Stomach (tissue), 9 donors: ENCODE data around the gene SKA1. TPM values are rescaled to one million over a fixed set of nuclear protein-coding genes. Genes with fewer than 3 reads are reported as not detected.
"Not testable (repeated sequence)": the region's sequence is repeated elsewhere in the genome, so short reads cannot be mapped to it uniquely, and the experiment has no call there.

Experiments
- DNase-seq, 2 donors: peaks; one replicate each; pipeline versions ENCODE4 v3.0.0 to v3.0.0-alpha.2; 2013 to 2019
- H3K27ac ChIP-seq, 5 donors: fragments of 200-600 bp in 4 of 5; sonication (generic) in 4 of 5; one replicate each; pipeline ENCODE4 v1.5.1; 2013 to 2019; ENCODE audit warnings: mild to moderate bottlenecking in 1 of 5, moderate library complexity in 1 of 5
- H3K27me3 ChIP-seq, 3 donors: fragments of 200-600 bp; sonication (generic); one replicate each; pipeline ENCODE4 v1.5.1; 2017 to 2019; ENCODE audit warnings: mixed run types in 1 of 3
- H3K36me3 ChIP-seq, 4 donors: fragments of 200-600 bp; sonication (generic); 1 replicate in 3 of 4; 2 replicates in 1 of 4; pipeline ENCODE4 v1.5.1; 2016 to 2019
- H3K4me1 ChIP-seq, 4 donors: fragments of 200-600 bp; sonication (generic); one replicate each; pipeline ENCODE4 v1.5.1; 2016 to 2019
- H3K4me3 ChIP-seq, 4 donors: fragments of 200-600 bp; sonication (generic) in 3 of 4; one replicate each; pipeline ENCODE4 v1.5.1; 2016 to 2019; ENCODE audit warnings: mild to moderate bottlenecking in 1 of 4
- H3K9me3 ChIP-seq, 4 donors: fragments of 200-600 bp; sonication (generic); one replicate each; pipeline ENCODE4 v1.5.1; 2016 to 2019
- EP300 ChIP-seq: sonication (generic); formaldehyde crosslinking; IDR thresholded peaks from one replicate; pipeline ENCODE4 v1.6.1; 2017; ENCODE audit warnings: antibody characterized with exemption
- POLR2A ChIP-seq, 4 donors: fragments of 450-650 bp; IDR thresholded peaks; one replicate each; pipeline ENCODE4 v1.6.1; 2016; ENCODE audit warnings: antibody characterized with exemption in 4 of 4, control low read depth in 2 of 4, mild to moderate bottlenecking in 1 of 4, moderate library complexity in 1 of 4
- POLR2AphosphoS5 ChIP-seq, 3 donors: sonication (generic); formaldehyde crosslinking; IDR thresholded peaks; one replicate each; pipeline ENCODE4 v1.6.1; 2016; ENCODE audit warnings: antibody characterized with exemption in 3 of 3
- WGBS, 5 donors: extraction: QIAGEN DNeasy Blood & Tissue Kit in 3 of 5; methylation state at CpG; one replicate each; pipeline versions ENCODE4 v1.1.5 to v1.1.7; 2013 to 2018; 5-methylcytosine and 5-hydroxymethylcytosine counted together
- intact Hi-C: fragments of 100-400 bp; cut with DNase I; formaldehyde crosslinking; loops from one replicate; pipeline ENCODE4 v1.15.1; 2023; ENCODE audit warnings: low total_unique reads
- polyA plus RNA-seq, 3 donors: library from polyadenylated mRNA; stranded (reverse); fragments of 200-250 nt; gene quantifications; one replicate each; pipeline ENCODE4 v1.2.3, GENCODE V29; 2013
- total RNA-seq, 5 donors: library from RNA; depleted of rRNA; stranded (reverse); fragments of >200 nt; gene quantifications; one replicate each; pipeline versions ENCODE4 v1.1.0 to v1.2.3, GENCODE V29; 2014 to 2016
- TF ChIP-seq, protein P1 (sequence below), 7 experiments: fragments of 450-650 bp in 4 of 7; fragments of 200-600 bp in 3 of 7; sonication (generic) in 3 of 7; IDR thresholded peaks; one replicate each; pipeline ENCODE4 v1.5.1; 2016 to 2019; ENCODE audit warnings: antibody characterized with exemption in 7 of 7, control low read depth in 2 of 7, mild to moderate bottlenecking in 1 of 7
- donor health status: healthy with polysubstance abuse.
- donor health status: Bipolar disorder and iron deficiency.
- donor health status: healthy.

Gene SKA1
- total and polyA plus RNA-seq, 8 donors = 0.46 to 3.3 (median 2.1) TPM; not detected in 3

DNA sequence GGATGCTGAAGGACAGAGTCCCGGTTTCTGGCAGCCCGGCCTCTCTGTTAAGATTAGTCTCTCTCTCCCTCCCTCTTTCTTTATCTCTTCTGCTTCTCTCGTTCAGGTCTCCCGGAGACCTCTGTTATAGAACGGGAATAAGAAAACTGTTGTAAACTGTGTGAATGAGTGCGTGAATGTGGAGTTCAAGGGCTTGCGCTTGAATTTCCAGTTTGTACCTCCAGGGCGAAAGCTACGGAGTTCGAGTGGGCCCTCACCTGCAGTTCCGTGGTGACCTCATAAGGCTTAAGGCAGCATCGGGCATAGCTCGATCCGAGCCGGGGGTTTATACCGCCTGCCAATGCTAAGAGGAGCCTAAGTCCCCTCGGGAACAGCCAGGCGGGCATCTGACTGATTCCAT is 26.4 kb downstream of the SKA1 start:
- WGBS, 5 donors = 64 to 80% (median 73%) methylated on average over 18 of the region's 18 CpGs
- no peak overlapping the region for H3K27ac ChIP-seq
- no peaks in the 10 kb centered on the region for H3K9me3 ChIP-seq
- H3K4me1 ChIP-seq = peaks cover 0 to 8% (median 6%) of the 10 kb centered on the region in 4 donors
- intact Hi-C loops = no loop called here
- H3K36me3 ChIP-seq = no peaks in the 10 kb centered on the region
- no peak for TF ChIP-seq POLR2A (IDR thresholded peaks at IDR 0.05)
- TF ChIP-seq EP300 = no peak
- TF ChIP-seq, protein P1, sequence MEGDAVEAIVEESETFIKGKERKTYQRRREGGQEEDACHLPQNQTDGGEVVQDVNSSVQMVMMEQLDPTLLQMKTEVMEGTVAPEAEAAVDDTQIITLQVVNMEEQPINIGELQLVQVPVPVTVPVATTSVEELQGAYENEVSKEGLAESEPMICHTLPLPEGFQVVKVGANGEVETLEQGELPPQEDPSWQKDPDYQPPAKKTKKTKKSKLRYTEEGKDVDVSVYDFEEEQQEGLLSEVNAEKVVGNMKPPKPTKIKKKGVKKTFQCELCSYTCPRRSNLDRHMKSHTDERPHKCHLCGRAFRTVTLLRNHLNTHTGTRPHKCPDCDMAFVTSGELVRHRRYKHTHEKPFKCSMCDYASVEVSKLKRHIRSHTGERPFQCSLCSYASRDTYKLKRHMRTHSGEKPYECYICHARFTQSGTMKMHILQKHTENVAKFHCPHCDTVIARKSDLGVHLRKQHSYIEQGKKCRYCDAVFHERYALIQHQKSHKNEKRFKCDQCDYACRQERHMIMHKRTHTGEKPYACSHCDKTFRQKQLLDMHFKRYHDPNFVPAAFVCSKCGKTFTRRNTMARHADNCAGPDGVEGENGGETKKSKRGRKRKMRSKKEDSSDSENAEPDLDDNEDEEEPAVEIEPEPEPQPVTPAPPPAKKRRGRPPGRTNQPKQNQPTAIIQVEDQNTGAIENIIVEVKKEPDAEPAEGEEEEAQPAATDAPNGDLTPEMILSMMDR (IDR thresholded peaks at IDR 0.05) = no peak
- TF ChIP-seq POLR2AphosphoS5 (IDR thresholded peaks at IDR 0.05) = no peak
- H3K27me3 ChIP-seq = peaks cover 7 to 63% (median 19%) of the 10 kb centered on the region in 3 donors
- DNase-seq = no peak
- H3K4me3 ChIP-seq = no peak overlapping the region

DNA sequence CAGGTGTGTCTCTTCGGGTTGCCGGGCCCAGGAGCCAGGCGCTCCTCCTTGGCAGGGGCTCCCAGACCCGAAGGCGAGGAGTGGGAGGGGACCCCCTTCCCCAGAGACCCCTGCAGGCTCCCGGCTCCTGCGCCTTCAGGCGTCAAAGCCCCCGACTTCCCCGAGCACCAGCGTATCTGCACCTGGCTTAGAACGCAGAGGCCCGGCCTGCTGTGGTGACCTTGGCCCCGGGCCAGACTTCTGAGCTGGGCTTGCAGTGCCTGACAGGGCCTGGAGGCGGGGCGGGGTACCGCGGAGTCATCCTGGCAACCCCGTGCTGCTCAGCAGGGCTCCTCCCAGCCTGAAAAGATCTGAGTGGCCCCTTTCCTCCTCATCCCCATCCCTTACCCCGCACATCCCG is 27.0 kb downstream of the SKA1 start:
- H3K9me3 ChIP-seq = no peaks in the 10 kb centered on the region
- no peak overlapping the region for H3K4me3 ChIP-seq
- H3K36me3 ChIP-seq = no peaks in the 10 kb centered on the region
- DNase-seq = peak; percentile 76 to 86
- H3K4me1 ChIP-seq = peaks cover 0 to 8% (median 6%) of the 10 kb centered on the region in 4 donors
- H3K27ac ChIP-seq = no peak overlapping the region
- intact Hi-C loops = no loop called here
- 12 to 14% (median 13%) methylated on average over 7 to 21 of the region's 21 CpGs for WGBS, 5 donors
- TF ChIP-seq POLR2AphosphoS5 (IDR thresholded peaks at IDR 0.05) = no peak
- TF ChIP-seq, protein P1 (IDR thresholded peaks at IDR 0.05) = no peak
- TF ChIP-seq EP300 = no peak
- no peak for TF ChIP-seq POLR2A (IDR thresholded peaks at IDR 0.05)
- H3K27me3 ChIP-seq = peaks cover 7 to 64% (median 19%) of the 10 kb centered on the region in 3 donors

DNA sequence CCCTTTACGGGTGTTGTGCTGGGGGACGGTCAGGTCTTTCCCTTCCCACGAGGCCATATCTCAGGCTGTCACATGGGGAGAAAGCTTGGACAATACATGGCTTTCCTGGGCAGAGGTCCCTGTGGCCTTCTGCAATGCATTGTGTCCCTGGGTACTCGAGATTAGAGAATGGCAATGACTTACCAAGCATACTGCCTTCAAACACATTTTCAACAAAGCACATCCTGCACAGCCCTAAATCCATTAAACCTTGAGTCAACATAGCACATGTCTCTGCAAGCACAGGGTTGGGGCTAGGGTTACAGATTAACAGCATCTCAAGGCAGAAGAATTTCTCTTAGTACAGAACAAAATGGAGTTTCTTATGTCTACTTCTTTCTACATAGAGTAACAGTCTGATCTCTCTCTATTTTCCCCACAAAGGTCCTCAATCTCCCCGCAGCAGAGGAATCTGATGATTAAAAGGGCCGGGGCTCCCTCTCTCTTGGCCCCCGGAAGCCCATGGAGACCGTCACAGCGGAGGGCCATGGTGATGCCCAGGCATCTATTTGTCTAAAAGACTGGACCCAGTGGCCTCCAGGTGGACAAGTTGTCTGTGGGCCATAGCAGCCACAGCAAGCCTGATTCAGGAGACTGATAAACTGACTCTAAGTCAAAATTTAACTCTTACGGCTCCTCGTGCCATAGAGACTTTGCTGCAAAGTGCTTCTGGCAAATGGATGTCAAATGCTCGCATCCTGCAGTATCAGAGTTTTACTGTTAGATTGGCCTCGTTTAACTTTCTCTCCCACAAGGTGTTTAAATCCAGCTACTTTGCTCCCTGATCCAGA is 30.1 kb downstream of the SKA1 start:
- DNase-seq = peak in 1 of 2 donors; percentile 12
- H3K36me3 ChIP-seq, H3K27ac ChIP-seq, H3K9me3 ChIP-seq, intact Hi-C loops, H3K4me1 ChIP-seq, H3K4me3 ChIP-seq: not testable (repeated sequence)
- WGBS, 5 donors = 53 to 67% (median 62%) methylated on average over 13 of the region's 13 CpGs
- H3K27me3 ChIP-seq = peaks cover 3 to 75% (median 19%) of the 10 kb centered on the region in 3 donors

DNA sequence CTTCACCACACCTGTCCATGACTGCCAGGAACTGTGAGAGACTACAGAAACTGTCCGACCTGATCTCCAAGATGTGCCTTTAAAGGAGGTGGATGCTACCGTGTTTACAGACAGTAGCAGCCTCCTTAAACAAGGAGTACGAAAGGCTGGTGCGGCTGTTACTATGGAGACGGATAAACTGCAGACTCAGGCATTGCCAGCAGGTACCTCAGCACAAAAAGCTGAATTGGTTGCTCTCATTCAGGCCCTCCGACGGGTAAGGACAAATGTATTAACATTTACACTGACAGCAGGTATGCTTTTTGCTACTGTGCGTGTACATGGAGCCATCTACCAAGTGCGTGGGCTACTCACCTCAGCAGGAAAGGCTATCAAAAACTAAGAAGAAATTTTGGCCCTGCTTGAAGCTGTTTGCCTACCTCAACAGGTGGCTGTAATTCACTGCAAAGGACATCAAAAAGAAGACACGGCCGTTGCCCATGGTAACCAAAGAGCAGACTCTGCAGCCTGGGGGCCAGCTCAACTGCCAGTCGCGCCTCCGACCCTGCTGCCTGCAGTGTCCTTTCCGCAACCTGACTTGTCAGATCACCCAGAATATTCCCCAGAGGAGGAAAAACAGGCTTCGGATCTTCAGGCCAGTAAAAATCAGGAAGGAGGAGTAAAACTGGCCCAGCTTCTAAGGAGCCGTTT is 30.9 kb downstream of the SKA1 start:
- no peaks in the 10 kb centered on the region for H3K9me3 ChIP-seq
- TF ChIP-seq POLR2A (IDR thresholded peaks at IDR 0.05) (no peak), EP300 (no peak), POLR2AphosphoS5 (IDR thresholded peaks at IDR 0.05) (no peak)
- TF ChIP-seq, protein P1 (IDR thresholded peaks at IDR 0.05) = no peak
- 60 to 65% (median 62%) methylated on average over 17 of the region's 17 CpGs for WGBS, 5 donors
- peaks cover 0 to 8% (median 6%) of the 10 kb centered on the region in 4 donors for H3K4me1 ChIP-seq
- intact Hi-C loops = no loop called here
- no peak overlapping the region for H3K27ac ChIP-seq
- no peaks in the 10 kb centered on the region for H3K36me3 ChIP-seq
- peak in 1 of 2 donors; percentile 50 for DNase-seq
- H3K27me3 ChIP-seq = peaks cover 3 to 72% (median 19%) of the 10 kb centered on the region in 3 donors
- no peak overlapping the region for H3K4me3 ChIP-seq
